ENCODE results near the gene IARS1.

Gene IARS1

DNA sequence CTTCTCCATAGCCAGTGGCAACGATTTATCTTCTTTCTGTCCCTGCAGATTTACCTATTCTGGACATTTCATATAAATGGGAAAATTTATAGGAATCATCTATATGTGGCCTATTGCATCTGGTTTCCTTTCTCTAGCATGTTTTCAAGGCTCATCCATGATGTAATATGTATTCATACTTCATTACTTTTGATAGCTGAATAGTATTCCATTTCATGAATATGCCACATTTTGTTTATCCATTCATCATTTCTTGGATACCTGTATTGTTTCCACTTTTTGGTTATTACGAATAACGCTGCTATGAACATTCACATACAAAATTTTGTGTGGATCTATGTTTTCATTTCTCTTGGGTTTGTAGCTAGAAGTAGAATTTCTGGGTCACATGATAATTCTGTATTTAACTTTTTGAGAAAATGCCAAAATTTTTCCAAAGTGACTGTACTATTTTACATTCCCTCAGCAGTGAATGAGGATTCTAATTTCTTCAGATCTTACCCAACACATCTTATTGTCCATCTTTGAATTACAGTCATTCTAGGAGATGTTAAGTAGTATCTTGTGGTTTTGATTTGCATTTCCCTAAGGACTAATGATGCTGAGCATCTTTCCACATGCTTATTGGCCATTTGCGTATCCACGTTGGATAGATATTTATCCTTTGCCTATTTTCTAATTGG is 3.6 kb downstream of the IARS1 start:
- no peak for TF ChIP-seq CTCF (IDR thresholded peaks at IDR 0.05; ENCODE audit: extremely low read depth, missing control alignments)
- DNase-seq (ENCODE audit: low spot score) = no peak

GRCh38 chr9:92279302-92279701 is 14.2 kb downstream of the IARS1 start:
- no peak for TF ChIP-seq CTCF (IDR thresholded peaks at IDR 0.05; ENCODE audit: extremely low read depth, missing control alignments)
- DNase-seq (ENCODE audit: low spot score) = no peak

DNA sequence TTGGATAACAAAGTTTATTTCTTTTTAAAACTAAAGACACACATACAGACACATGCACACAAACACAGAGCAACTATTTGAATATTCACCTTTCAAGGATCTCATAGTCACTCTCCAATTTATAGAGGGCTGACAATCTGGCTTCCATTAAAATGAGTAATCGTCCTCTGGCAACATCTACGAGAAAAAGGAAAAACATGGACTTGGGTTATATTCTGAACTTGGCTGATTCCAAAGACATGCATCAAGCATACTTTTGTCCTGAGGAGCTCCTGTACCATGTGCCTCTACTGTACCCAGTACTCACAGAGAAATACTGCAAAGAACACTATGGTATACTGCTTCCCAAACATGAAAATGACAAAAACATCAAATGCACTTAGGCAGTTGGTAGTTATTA is 15.4 kb downstream of the IARS1 start:
- no peak for DNase-seq (ENCODE audit: low spot score)
- no peak for TF ChIP-seq CTCF (IDR thresholded peaks at IDR 0.05; ENCODE audit: extremely low read depth, missing control alignments)

GRCh38 chr9:92276331-92277032 is 17.0 kb downstream of the IARS1 start:
- DNase-seq (ENCODE audit: low spot score) = no peak
- TF ChIP-seq CTCF (IDR thresholded peaks at IDR 0.05; ENCODE audit: extremely low read depth, missing control alignments) = no peak

- DNase-seq (ENCODE audit: low spot score) = no peak
Measured at GRCh38 chr9:92275541-92275940, 18.0 kb downstream of the IARS1 start.

GRCh38 chr9:92270511-92270910 is 23.0 kb downstream of the IARS1 start:
- no peak for DNase-seq (ENCODE audit: low spot score)
- no peak for TF ChIP-seq CTCF (IDR thresholded peaks at IDR 0.05; ENCODE audit: extremely low read depth, missing control alignments)

More at GRCh38 chr9:92275541-92275940, 18.0 kb downstream of the IARS1 start:
- no peak for TF ChIP-seq CTCF (IDR thresholded peaks at IDR 0.05; ENCODE audit: extremely low read depth, missing control alignments)

DNA sequence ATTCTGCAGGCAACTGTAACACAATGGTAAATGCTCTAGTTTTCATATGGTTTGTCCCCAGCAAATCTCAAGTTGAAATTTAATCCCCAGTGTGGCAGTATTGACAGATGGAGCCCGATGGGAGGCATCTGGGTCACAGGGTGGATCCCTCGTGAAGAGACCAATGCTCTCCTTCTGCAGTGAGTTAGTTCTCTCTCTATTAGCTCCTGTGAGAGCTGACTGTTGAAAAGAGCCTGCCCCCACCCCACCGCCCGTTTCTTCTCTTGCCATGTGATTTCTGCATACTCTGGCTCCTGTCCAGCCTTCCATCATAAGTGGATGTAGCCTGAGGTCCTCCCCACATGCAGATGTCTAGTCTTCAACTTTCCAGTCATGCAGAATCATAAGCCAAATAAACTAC is 27.0 kb downstream of the IARS1 start:
- no peak for DNase-seq (ENCODE audit: low spot score)
- TF ChIP-seq CTCF (IDR thresholded peaks at IDR 0.05; ENCODE audit: extremely low read depth, missing control alignments) = no peak

Data from GM20000 (cell line).